ENCODE data around the gene LINC00632. TPM values are rescaled to one million over a fixed set of nuclear protein-coding genes. Genes with fewer than 3 reads are reported as not detected.

Gene LINC00632
- total and polyA plus RNA-seq, 2 donors (not counting 1 experiment from before 2014, with no cell fraction given): 6.9 to 82.5 TPM

- Histone ChIP-seq H3K27ac (ENCODE audit: insufficient read depth, low read length) (no peak overlapping the region), H3K27me3 (ENCODE audit: control insufficient read depth, insufficient read depth, low read length) (no peaks in the 10 kb centered on the region), H3K4me3 (replicated peaks in 1 of 4; ENCODE audit: control extremely low read depth in 1 of 4, insufficient read depth in 1 of 4, low read depth in 3 of 4, low read length in 4 of 4) (no peak overlapping the region), H3K36me3 (ENCODE audit: control insufficient read depth, insufficient read depth, low read length) (no peaks in the 10 kb centered on the region), H3K4me2 (ENCODE audit: extremely low read depth, insufficient read depth, low read length) (no peak overlapping the region), H3K9me3 (ENCODE audit: control insufficient read depth, insufficient read depth, low read depth, low read length) (no peaks in the 10 kb centered on the region), H3K4me1 (ENCODE audit: control insufficient read depth, extremely low read depth, insufficient read depth, low read length) (no peaks in the 10 kb centered on the region), H3K79me2 (ENCODE audit: control insufficient read depth, insufficient read depth, low read length) (no peaks in the 10 kb centered on the region), H3K9ac (ENCODE audit: insufficient read depth, low read length) (no peak overlapping the region), H2AFZ (ENCODE audit: low read length) (no peak overlapping the region), H4K20me1 (ENCODE audit: control insufficient read depth, extremely low read depth, insufficient read depth, low read length) (no peaks in the 10 kb centered on the region)
- TF ChIP-seq EZH2 (IDR thresholded peaks at IDR 0.05; ENCODE audit: low read length, missing control alignments): no peak
- no peak for TF ChIP-seq CTCF (conservative IDR thresholded peaks at IDR 0.05 in 1 of 2, IDR thresholded peaks at IDR 0.05 in 1 of 2; ENCODE audit: low read depth in 1 of 2, low read length in 2 of 2)
- peak in 1 of 2 donors; percentile 48 for DNase-seq (ENCODE audit: low read depth in 2 of 2)
Observed at GRCh38 chrX:140744085-140744484, 34.5 kb downstream of the LINC00632 start.

GRCh38 chrX:140756941-140757340, 47.4 kb downstream of the LINC00632 start:
- Histone ChIP-seq H3K4me2 (ENCODE audit: extremely low read depth, insufficient read depth, low read length) (no peak overlapping the region), H3K4me1 (ENCODE audit: control insufficient read depth, extremely low read depth, insufficient read depth, low read length) (no peaks in the 10 kb centered on the region), H3K36me3 (ENCODE audit: control insufficient read depth, insufficient read depth, low read length) (no peaks in the 10 kb centered on the region), H3K79me2 (ENCODE audit: control insufficient read depth, insufficient read depth, low read length) (no peaks in the 10 kb centered on the region), H4K20me1 (ENCODE audit: control insufficient read depth, extremely low read depth, insufficient read depth, low read length) (no peaks in the 10 kb centered on the region), H3K9me3 (ENCODE audit: control insufficient read depth, insufficient read depth, low read depth, low read length) (no peaks in the 10 kb centered on the region), H3K9ac (ENCODE audit: insufficient read depth, low read length) (no peak overlapping the region), H2AFZ (ENCODE audit: low read length) (no peak overlapping the region), H3K27me3 (ENCODE audit: control insufficient read depth, insufficient read depth, low read length) (no peaks in the 10 kb centered on the region), H3K4me3 (replicated peaks in 1 of 4; ENCODE audit: control extremely low read depth in 1 of 4, insufficient read depth in 1 of 4, low read depth in 3 of 4, low read length in 4 of 4) (no peak overlapping the region), H3K27ac (ENCODE audit: insufficient read depth, low read length) (no peak overlapping the region)
- TF ChIP-seq EZH2 (IDR thresholded peaks at IDR 0.05; ENCODE audit: low read length, missing control alignments): no peak
- TF ChIP-seq CTCF (conservative IDR thresholded peaks at IDR 0.05 in 1 of 2, IDR thresholded peaks at IDR 0.05 in 1 of 2; ENCODE audit: low read depth in 1 of 2, low read length in 2 of 2): no peak
- DNase-seq (ENCODE audit: low read depth in 2 of 2): no peak

DNA sequence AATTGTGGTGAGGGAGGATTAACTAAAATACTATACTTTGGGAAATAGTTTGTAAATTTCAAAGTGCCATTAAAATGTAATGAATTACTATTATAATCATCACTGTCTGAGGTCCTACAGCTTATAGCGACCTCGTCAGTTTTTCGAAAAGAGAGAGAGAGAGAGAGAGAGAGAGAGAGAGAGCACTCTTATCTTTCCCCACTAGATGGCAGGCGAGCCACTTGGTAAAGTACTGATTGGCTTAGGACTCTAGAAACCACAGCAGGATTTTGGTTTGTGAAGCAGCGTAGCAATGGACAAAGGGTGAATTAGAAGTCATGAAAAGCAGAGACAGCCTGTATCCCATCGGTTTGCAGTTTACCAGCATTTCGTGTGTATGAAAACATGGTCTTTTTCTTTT, 52.5 kb downstream of the LINC00632 start:
- Histone ChIP-seq H3K79me2 (ENCODE audit: control insufficient read depth, insufficient read depth, low read length) (peaks cover 1% of the 10 kb centered on the region), H3K9me3 (ENCODE audit: control insufficient read depth, insufficient read depth, low read depth, low read length) (no peaks in the 10 kb centered on the region), H2AFZ (ENCODE audit: low read length) (no peak overlapping the region), H3K4me3 (replicated peaks in 1 of 4; ENCODE audit: control extremely low read depth in 1 of 4, insufficient read depth in 1 of 4, low read depth in 3 of 4, low read length in 4 of 4) (no peak overlapping the region), H3K27ac (ENCODE audit: insufficient read depth, low read length) (no peak overlapping the region), H3K4me2 (ENCODE audit: extremely low read depth, insufficient read depth, low read length) (no peak overlapping the region), H3K27me3 (ENCODE audit: control insufficient read depth, insufficient read depth, low read length) (no peaks in the 10 kb centered on the region), H4K20me1 (ENCODE audit: control insufficient read depth, extremely low read depth, insufficient read depth, low read length) (no peaks in the 10 kb centered on the region), H3K9ac (ENCODE audit: insufficient read depth, low read length) (no peak overlapping the region), H3K36me3 (ENCODE audit: control insufficient read depth, insufficient read depth, low read length) (no peaks in the 10 kb centered on the region), H3K4me1 (ENCODE audit: control insufficient read depth, extremely low read depth, insufficient read depth, low read length) (no peaks in the 10 kb centered on the region)
- TF ChIP-seq CTCF (conservative IDR thresholded peaks at IDR 0.05 in 1 of 2, IDR thresholded peaks at IDR 0.05 in 1 of 2; ENCODE audit: low read depth in 1 of 2, low read length in 2 of 2): peak; percentile 78 to 80
- TF ChIP-seq EZH2 (IDR thresholded peaks at IDR 0.05; ENCODE audit: low read length, missing control alignments): no peak
- peak; percentile 64 to 75 for DNase-seq (ENCODE audit: low read depth in 2 of 2)
